ENCODE data around the gene FKBP6.
"Not testable (repeated sequence)": the region's sequence is repeated elsewhere in the genome, so short reads cannot be mapped to it uniquely, and the experiment has no call there.

Gene FKBP6

GRCh38 chr7:73376671-73377412 is 48.9 kb downstream of the FKBP6 start:
- no peaks in the 10 kb centered on the region for H3K9me3 ChIP-seq (ENCODE audit: insufficient read depth, low read length)
- H3K79me2 ChIP-seq (ENCODE audit: low read length), result no peaks in the 10 kb centered on the region
- H3K27me3 ChIP-seq (ENCODE audit: low read depth, low read length), result no peaks in the 10 kb centered on the region
- TF ChIP-seq EZH2phosphoT487 (IDR thresholded peaks at IDR 0.05; ENCODE audit: low read depth) (no peak), CTCF (IDR thresholded peaks at IDR 0.05; ENCODE audit: low read depth, low read length) (no peak)
- no peaks in the 10 kb centered on the region for H3K36me3 ChIP-seq (replicated peaks; ENCODE audit: low read depth, low read length)
- no peak overlapping the region for H2AFZ ChIP-seq (ENCODE audit: low read depth, low read length)
- no peak overlapping the region for H3K9ac ChIP-seq (ENCODE audit: low read length)
- no peak overlapping the region for H3K4me2 ChIP-seq (ENCODE audit: low read length)
- no peaks in the 10 kb centered on the region for H3K4me1 ChIP-seq (ENCODE audit: low read length)
- no peak overlapping the region for H3K27ac ChIP-seq (ENCODE audit: low read length)
- no peak overlapping the region for H3K4me3 ChIP-seq (ENCODE audit: low read length)
- H4K20me1 ChIP-seq (ENCODE audit: insufficient read depth, low read length), result no peaks in the 10 kb centered on the region

DNA sequence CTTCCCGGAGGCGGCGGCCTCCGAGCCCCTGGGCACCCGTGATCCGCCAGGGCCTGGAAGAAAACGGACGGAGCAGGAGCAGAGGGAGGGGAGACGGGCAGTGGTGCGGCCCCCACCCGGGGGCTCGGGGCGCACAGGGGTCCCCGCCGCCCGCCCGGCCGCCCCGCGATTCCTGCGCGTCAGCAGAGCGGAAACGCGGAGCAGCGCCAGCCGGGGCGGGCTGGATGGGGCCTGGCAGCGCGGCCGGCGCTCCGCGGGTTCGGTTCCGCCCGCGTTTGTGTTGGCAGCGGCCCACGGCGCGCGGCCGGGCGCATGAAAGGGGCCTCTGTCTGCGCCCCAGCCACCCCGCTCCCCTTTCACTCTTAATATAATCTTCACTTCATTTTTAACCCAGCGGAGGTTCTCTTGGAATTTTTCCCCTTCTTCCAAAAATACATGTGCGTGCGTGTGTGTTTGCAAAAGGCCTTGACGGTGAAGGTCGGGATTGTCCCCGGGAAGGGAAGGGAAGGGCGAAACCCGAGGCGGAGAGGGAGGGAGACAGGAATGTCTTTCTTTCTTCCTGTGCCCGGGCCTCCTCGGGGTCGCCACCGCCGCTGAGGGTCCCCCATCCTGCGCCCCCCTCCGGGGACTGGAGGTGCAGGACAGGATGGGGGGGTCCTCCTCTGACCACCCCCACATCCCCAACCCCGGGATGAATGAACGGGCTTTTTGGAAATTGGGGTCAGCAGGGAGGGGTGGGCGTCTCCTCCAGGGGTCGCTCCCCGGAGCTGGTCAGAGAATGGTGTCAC is 49.6 kb downstream of the FKBP6 start:
- H3K27me3 ChIP-seq (ENCODE audit: low read depth, low read length); H3K9me3 ChIP-seq (ENCODE audit: insufficient read depth, low read length); H3K36me3 ChIP-seq (replicated peaks; ENCODE audit: low read depth, low read length); H3K4me3 ChIP-seq (ENCODE audit: low read length); H4K20me1 ChIP-seq (ENCODE audit: insufficient read depth, low read length); H2AFZ ChIP-seq (ENCODE audit: low read depth, low read length); H3K79me2 ChIP-seq (ENCODE audit: low read length); H3K4me1 ChIP-seq (ENCODE audit: low read length); H3K9ac ChIP-seq (ENCODE audit: low read length); H3K4me2 ChIP-seq (ENCODE audit: low read length); H3K27ac ChIP-seq (ENCODE audit: low read length): not testable (repeated sequence)

GRCh38 chr7:73382934-73383503 is 55.1 kb downstream of the FKBP6 start:
- Histone ChIP-seq H3K9ac (ENCODE audit: low read length) (no peak overlapping the region), H3K4me3 (ENCODE audit: low read length) (no peak overlapping the region), H3K4me2 (ENCODE audit: low read length) (no peak overlapping the region), H3K36me3 (replicated peaks; ENCODE audit: low read depth, low read length) (no peaks in the 10 kb centered on the region), H3K9me3 (ENCODE audit: insufficient read depth, low read length) (peaks cover 15% of the 10 kb centered on the region; the same call in 1 of the 2 replicates), H3K4me1 (ENCODE audit: low read length) (no peaks in the 10 kb centered on the region), H4K20me1 (ENCODE audit: insufficient read depth, low read length) (no peaks in the 10 kb centered on the region), H3K27ac (ENCODE audit: low read length) (no peak overlapping the region), H3K27me3 (ENCODE audit: low read depth, low read length) (no peaks in the 10 kb centered on the region), H3K79me2 (ENCODE audit: low read length) (no peaks in the 10 kb centered on the region), H2AFZ (ENCODE audit: low read depth, low read length) (no peak overlapping the region)
- TF ChIP-seq EZH2phosphoT487 (IDR thresholded peaks at IDR 0.05; ENCODE audit: low read depth) (no peak), CTCF (IDR thresholded peaks at IDR 0.05; ENCODE audit: low read depth, low read length) (no peak)

DNA sequence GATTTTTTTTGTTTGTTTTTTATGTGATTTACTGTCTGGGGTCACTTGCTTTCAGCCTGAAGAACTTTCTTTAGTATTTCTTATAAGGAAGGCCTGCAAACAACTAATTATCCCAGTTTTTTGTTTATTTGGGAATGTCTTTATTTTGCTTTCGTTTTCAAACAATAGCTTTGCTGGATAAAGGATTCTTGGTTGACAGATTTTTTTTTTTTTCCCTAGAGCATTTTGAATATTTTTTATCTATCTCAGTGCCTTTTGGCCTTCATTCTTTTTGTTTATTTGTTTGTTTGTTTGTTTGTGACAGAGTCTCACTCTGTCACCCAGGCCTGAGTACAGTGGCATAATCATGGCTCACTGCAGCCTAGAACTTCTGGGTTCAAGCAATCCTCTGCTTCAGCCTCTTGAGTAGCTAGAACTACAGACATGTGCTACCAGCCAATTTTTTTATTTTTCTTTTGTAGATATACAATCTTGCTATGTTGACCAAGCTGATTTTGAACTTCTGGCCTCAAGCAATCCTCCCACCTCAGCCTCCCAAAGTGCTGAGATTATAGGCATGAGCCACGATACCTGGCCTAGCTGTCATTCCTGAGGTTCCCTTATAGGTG is 59.4 kb downstream of the FKBP6 start:
- Histone ChIP-seq H3K9me3 (ENCODE audit: insufficient read depth, low read length) (peaks cover 15% of the 10 kb centered on the region; the same call in 1 of the 2 replicates), H3K79me2 (ENCODE audit: low read length) (no peaks in the 10 kb centered on the region), H3K4me2 (ENCODE audit: low read length) (no peak overlapping the region), H3K9ac (ENCODE audit: low read length) (no peak overlapping the region), H4K20me1 (ENCODE audit: insufficient read depth, low read length) (no peaks in the 10 kb centered on the region), H3K4me3 (ENCODE audit: low read length) (no peak overlapping the region), H3K36me3 (replicated peaks; ENCODE audit: low read depth, low read length) (no peaks in the 10 kb centered on the region), H3K27me3 (ENCODE audit: low read depth, low read length) (no peaks in the 10 kb centered on the region), H2AFZ (ENCODE audit: low read depth, low read length) (no peak overlapping the region), H3K4me1 (ENCODE audit: low read length) (no peaks in the 10 kb centered on the region), H3K27ac (ENCODE audit: low read length) (no peak overlapping the region)
- TF ChIP-seq EZH2phosphoT487 (IDR thresholded peaks at IDR 0.05; ENCODE audit: low read depth) (no peak), CTCF (IDR thresholded peaks at IDR 0.05; ENCODE audit: low read depth, low read length) (no peak)
